Heart left ventricle (tissue), 13 donors: ENCODE results near the gene ARHGAP15.

Experiments
- POLR2A ChIP-seq, 2 donors: fragments of 450-650 bp; IDR thresholded peaks; one replicate each; pipeline ENCODE4 v1.6.1; 2017; ENCODE audit warnings: antibody characterized with exemption in 2 of 2, mild to moderate bottlenecking in 2 of 2, moderate library complexity in 2 of 2
- TF ChIP-seq, protein P1 (sequence below), 12 donors: fragments of 200-600 bp; sonication (generic) in 4 of 12; IDR thresholded peaks; one replicate each; pipeline versions ENCODE4 v1.5.0 to v1.8.0; 2018 to 2022; ENCODE audit warnings: antibody characterized with exemption in 12 of 12, mild to moderate bottlenecking in 5 of 12
- donor health status: ischemic (EF 13 %, LVEDD 7.1; RV severe dilation, severe dysfunction).
- donor health status: DM: no; HTN: yes; CAD: no.
- donor health status: DM: no; HTN: no; CAD: no.
- donor health status: ischemic (EF 25% LVEDD 6.9; RV normal size, moderate dysfunction).
- donor health status: ischemic (EF 25% LVEDD 5.7; RV mildly dilated, moderate dysfunction).
- donor health status: ischemic (EF 35%, LVEDD 5.7; RV mildly dilated, moderate dysfunction).
- donor health status: nonischemic (EF 11% LVEDD 7.7; RV severe dilation, severe dysfunction).
- donor health status: DM: yes; HTN: yes; CAD: no.
- donor health status: PGD.
- donor health status: ischemic (EF 29% LVEDD 5.4; RV normal size, mild dysfunction).
- donor health status: nonischemic (EF 23%, LVEDD 6.1; RV moderate dilation, normal function).

DNA sequence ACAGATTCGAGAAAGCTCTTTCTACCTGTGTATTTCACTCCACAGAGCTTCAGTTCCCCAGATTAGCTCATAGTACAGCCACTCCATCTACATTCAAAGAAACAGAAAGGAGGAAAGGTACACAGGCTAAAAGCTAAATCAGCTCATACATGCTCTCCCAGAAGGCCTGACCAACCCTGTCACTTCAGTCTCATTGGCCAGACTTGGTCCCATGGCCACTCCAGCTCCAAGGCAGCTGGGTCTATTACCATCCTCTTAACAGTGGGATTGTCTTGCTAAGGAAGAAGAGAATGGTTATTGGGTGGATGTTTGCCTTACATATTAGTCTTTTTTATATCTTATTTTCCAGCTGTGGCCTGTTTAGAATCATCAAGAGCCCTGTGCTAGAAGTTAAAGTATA, 572.6 kb downstream of the ARHGAP15 start:
- TF ChIP-seq, protein P1, sequence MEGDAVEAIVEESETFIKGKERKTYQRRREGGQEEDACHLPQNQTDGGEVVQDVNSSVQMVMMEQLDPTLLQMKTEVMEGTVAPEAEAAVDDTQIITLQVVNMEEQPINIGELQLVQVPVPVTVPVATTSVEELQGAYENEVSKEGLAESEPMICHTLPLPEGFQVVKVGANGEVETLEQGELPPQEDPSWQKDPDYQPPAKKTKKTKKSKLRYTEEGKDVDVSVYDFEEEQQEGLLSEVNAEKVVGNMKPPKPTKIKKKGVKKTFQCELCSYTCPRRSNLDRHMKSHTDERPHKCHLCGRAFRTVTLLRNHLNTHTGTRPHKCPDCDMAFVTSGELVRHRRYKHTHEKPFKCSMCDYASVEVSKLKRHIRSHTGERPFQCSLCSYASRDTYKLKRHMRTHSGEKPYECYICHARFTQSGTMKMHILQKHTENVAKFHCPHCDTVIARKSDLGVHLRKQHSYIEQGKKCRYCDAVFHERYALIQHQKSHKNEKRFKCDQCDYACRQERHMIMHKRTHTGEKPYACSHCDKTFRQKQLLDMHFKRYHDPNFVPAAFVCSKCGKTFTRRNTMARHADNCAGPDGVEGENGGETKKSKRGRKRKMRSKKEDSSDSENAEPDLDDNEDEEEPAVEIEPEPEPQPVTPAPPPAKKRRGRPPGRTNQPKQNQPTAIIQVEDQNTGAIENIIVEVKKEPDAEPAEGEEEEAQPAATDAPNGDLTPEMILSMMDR (IDR thresholded peaks at IDR 0.05), result no peak
- no peak for TF ChIP-seq POLR2A (IDR thresholded peaks at IDR 0.05)
